ENCODE measurements around the gene NRXN3. TPM values are rescaled to one million over a fixed set of nuclear protein-coding genes. Genes with fewer than 3 reads are reported as not detected.

The NRXN3 gene
- total RNA-seq, 1 experiment from 2014 or later = 1.1 TPM

DNA sequence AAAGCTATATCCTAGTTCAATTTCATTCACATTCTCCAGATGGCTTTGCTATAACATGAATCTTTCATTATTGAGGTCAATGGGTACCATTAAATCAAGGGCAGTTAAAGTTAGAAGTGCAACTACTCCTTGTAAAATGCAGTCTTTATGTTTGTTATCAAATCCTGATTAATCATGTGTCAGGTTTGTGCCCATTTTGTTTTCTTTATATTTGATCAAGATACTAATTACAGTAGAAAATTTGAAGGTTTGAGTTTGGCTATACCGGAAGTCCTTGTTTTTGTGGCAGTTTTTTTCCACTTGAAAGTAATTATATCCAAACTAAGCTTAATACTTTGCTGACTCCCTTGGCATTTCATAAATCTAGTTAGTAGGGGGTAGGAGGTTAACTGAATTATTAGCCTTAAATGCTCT is 1528.1 kb downstream of the NRXN3 start:
- Histone ChIP-seq H3K4me3 (ENCODE audit: low read length) (no peak overlapping the region), H3F3A (ENCODE audit: low read length, unreplicated experiment) (no peaks in the 10 kb centered on the region), H2AFZ (ENCODE audit: low read length) (no peak overlapping the region), H3K79me2 (ENCODE audit: low read length) (no peaks in the 10 kb centered on the region), H3K9me2 (replicated peaks; ENCODE audit: low read length) (no peaks in the 10 kb centered on the region), H3K9ac (ENCODE audit: low read length) (no peak overlapping the region), H3K36me3 (ENCODE audit: low read depth, low read length) (no peaks in the 10 kb centered on the region), H3K27ac (ENCODE audit: low read length) (no peak overlapping the region), H3K4me2 (ENCODE audit: low read length) (no peak overlapping the region), H3K9me3 (ENCODE audit: low read length) (no peaks in the 10 kb centered on the region), H4K20me1 (ENCODE audit: low read length) (no peaks in the 10 kb centered on the region), H3K4me1 (ENCODE audit: insufficient read depth, low read length) (no peaks in the 10 kb centered on the region), H3K27me3 (ENCODE audit: low read length) (no peaks in the 10 kb centered on the region)
- DNase-seq = no peak
- intact Hi-C loops (cut with micrococcal nuclease) = no loop called here
- no peak for ATAC-seq
- BruUV-seq (replicated peaks) = no TSS peak
- ChIA-PET CTCF (no interaction called here), POLR2A (ENCODE audit: unreplicated experiment) (no interaction called here)
- TF ChIP-seq EZH2phosphoT487 (IDR thresholded peaks at IDR 0.05; ENCODE audit: borderline replicate concordance, low read length) = no peak
- TF ChIP-seq, protein P1, sequence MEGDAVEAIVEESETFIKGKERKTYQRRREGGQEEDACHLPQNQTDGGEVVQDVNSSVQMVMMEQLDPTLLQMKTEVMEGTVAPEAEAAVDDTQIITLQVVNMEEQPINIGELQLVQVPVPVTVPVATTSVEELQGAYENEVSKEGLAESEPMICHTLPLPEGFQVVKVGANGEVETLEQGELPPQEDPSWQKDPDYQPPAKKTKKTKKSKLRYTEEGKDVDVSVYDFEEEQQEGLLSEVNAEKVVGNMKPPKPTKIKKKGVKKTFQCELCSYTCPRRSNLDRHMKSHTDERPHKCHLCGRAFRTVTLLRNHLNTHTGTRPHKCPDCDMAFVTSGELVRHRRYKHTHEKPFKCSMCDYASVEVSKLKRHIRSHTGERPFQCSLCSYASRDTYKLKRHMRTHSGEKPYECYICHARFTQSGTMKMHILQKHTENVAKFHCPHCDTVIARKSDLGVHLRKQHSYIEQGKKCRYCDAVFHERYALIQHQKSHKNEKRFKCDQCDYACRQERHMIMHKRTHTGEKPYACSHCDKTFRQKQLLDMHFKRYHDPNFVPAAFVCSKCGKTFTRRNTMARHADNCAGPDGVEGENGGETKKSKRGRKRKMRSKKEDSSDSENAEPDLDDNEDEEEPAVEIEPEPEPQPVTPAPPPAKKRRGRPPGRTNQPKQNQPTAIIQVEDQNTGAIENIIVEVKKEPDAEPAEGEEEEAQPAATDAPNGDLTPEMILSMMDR (conservative IDR thresholded peaks at IDR 0.05; ENCODE audit: low read depth, low read length) = no peak
- no peak for TF ChIP-seq EZH2 (IDR thresholded peaks at IDR 0.05; ENCODE audit: low read length, unreplicated experiment)

DNA sequence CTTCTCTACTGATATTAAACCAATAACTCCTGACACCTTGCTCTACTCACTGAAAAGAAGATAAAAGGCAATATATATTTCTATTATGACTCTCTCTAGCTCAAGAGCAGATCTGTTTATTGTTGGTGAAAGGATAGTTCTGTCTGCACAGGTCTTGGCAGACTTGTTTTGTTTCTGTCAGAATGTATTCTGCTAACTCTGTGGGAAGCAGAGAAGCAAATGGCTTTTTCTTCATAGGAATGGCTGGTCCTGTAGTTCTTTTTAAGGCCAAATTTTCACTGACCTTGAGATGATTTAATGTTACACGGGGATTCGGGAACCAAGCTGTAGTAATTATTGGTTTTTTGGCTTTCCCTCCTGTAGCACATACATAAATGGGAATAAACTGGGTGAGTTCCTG is 1529.0 kb downstream of the NRXN3 start:
- no TSS peak for BruUV-seq (replicated peaks)
- TF ChIP-seq EZH2 (IDR thresholded peaks at IDR 0.05; ENCODE audit: low read length, unreplicated experiment) = no peak
- TF ChIP-seq EZH2phosphoT487 (IDR thresholded peaks at IDR 0.05; ENCODE audit: borderline replicate concordance, low read length) = no peak
- TF ChIP-seq, protein P1 (conservative IDR thresholded peaks at IDR 0.05; ENCODE audit: low read depth, low read length) = no peak
- H3K4me1 ChIP-seq (ENCODE audit: insufficient read depth, low read length) = no peaks in the 10 kb centered on the region
- no peaks in the 10 kb centered on the region for H3K27me3 ChIP-seq (ENCODE audit: low read length)
- H3K4me2 ChIP-seq (ENCODE audit: low read length) = no peak overlapping the region
- H3K9me3 ChIP-seq (ENCODE audit: low read length) = no peaks in the 10 kb centered on the region
- intact Hi-C loops (cut with micrococcal nuclease) = no loop called here
- H3K9me2 ChIP-seq (replicated peaks; ENCODE audit: low read length) = no peaks in the 10 kb centered on the region
- no peak for DNase-seq
- ATAC-seq = no peak
- no peak overlapping the region for H3K27ac ChIP-seq (ENCODE audit: low read length)
- no peak overlapping the region for H3K9ac ChIP-seq (ENCODE audit: low read length)
- no peaks in the 10 kb centered on the region for H3F3A ChIP-seq (ENCODE audit: low read length, unreplicated experiment)
- H3K4me3 ChIP-seq (ENCODE audit: low read length) = no peak overlapping the region
- no peaks in the 10 kb centered on the region for H3K79me2 ChIP-seq (ENCODE audit: low read length)
- H2AFZ ChIP-seq (ENCODE audit: low read length) = no peak overlapping the region
- H4K20me1 ChIP-seq (ENCODE audit: low read length) = no peaks in the 10 kb centered on the region
- CTCF ChIA-PET = no interaction called here
- no peaks in the 10 kb centered on the region for H3K36me3 ChIP-seq (ENCODE audit: low read depth, low read length)
- POLR2A ChIA-PET (ENCODE audit: unreplicated experiment) = no interaction called here

DNA sequence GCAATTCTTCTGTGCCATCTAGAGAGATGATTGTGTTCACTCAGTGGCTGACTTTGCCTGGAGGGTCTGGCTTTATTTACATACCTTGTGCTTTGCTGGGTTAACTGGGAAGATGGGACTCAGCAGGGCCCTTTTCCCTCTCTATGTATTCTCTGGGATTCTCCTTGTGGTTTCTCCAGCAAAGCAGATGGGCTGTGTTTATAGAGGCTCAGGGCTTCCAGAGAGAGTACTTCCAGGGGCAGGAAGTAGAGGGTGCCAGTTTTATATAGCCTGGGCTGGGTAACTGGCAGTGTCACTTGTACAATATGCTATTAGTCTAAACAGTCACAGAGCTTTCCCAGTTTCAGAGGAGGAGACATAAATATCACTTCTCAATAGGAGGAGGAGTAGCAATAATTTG is 1531.2 kb downstream of the NRXN3 start:
- intact Hi-C loops (cut with micrococcal nuclease) = no loop called here
- Histone ChIP-seq H3K4me1 (ENCODE audit: insufficient read depth, low read length) (no peaks in the 10 kb centered on the region), H3K4me2 (ENCODE audit: low read length) (no peak overlapping the region), H4K20me1 (ENCODE audit: low read length) (no peaks in the 10 kb centered on the region), H3K36me3 (ENCODE audit: low read depth, low read length) (no peaks in the 10 kb centered on the region), H3K9me3 (ENCODE audit: low read length) (no peaks in the 10 kb centered on the region), H3F3A (ENCODE audit: low read length, unreplicated experiment) (no peaks in the 10 kb centered on the region), H3K9me2 (replicated peaks; ENCODE audit: low read length) (no peaks in the 10 kb centered on the region), H2AFZ (ENCODE audit: low read length) (no peak overlapping the region), H3K4me3 (ENCODE audit: low read length) (no peak overlapping the region), H3K79me2 (ENCODE audit: low read length) (no peaks in the 10 kb centered on the region), H3K27ac (ENCODE audit: low read length) (no peak overlapping the region), H3K9ac (ENCODE audit: low read length) (no peak overlapping the region), H3K27me3 (ENCODE audit: low read length) (no peaks in the 10 kb centered on the region)
- TF ChIP-seq EZH2phosphoT487 (IDR thresholded peaks at IDR 0.05; ENCODE audit: borderline replicate concordance, low read length) (no peak), EZH2 (IDR thresholded peaks at IDR 0.05; ENCODE audit: low read length, unreplicated experiment) (no peak)
- TF ChIP-seq, protein P1 (conservative IDR thresholded peaks at IDR 0.05; ENCODE audit: low read depth, low read length) = no peak
- BruUV-seq (replicated peaks) = no TSS peak
- CTCF ChIA-PET = no interaction called here
- ATAC-seq (no peak), DNase-seq (no peak)
- POLR2A ChIA-PET (ENCODE audit: unreplicated experiment) = no interaction called here
